Measurements from ENCODE around the gene PSAP. TPM values are rescaled to one million over a fixed set of nuclear protein-coding genes. Genes with fewer than 3 reads are reported as not detected.

PSAP gene
- total RNA-seq, 2 donors from 2014 or later: 1,145 to 1,486 TPM

- Histone ChIP-seq H3K27ac (no peak overlapping the region), H3K4me3 (no peak overlapping the region), H3K36me3 (no peaks in the 10 kb centered on the region), H3K4me1 (peaks cover 0 to 33% of the 10 kb centered on the region in 2 donors), H3K9me3 (no peaks in the 10 kb centered on the region), H3K27me3 (no peaks in the 10 kb centered on the region)
- no peak for DNase-seq (ENCODE audit: low spot score)
- TF ChIP-seq CTCF (IDR thresholded peaks at IDR 0.05): no peak
Observed at GRCh38 chr10:71777213-71777985, 73.7 kb downstream of the PSAP start.

GRCh38 chr10:71776481-71776925 lies 74.5 kb downstream of the PSAP start:
- Histone ChIP-seq H3K4me1 (peaks cover 0 to 42% of the 10 kb centered on the region in 2 donors), H3K27ac (no peak overlapping the region), H3K4me3 (no peak overlapping the region), H3K27me3 (no peaks in the 10 kb centered on the region), H3K36me3 (no peaks in the 10 kb centered on the region), H3K9me3 (no peaks in the 10 kb centered on the region)
- no peak for DNase-seq (ENCODE audit: low spot score)
- TF ChIP-seq CTCF (IDR thresholded peaks at IDR 0.05): no peak

- H3K27ac ChIP-seq: no peak overlapping the region
Observed at GRCh38 chr10:71774916-71775702, 75.9 kb downstream of the PSAP start.

GRCh38 chr10:71773221-71773971 lies 77.7 kb downstream of the PSAP start, which contains the start of gene VSIR:
TSS of gene VSIR (minus strand) at chr10:71773520. CDS start at chr10:71773439, 81 bp downstream.
- H3K27ac ChIP-seq: peak within 1 kb of the TSS; percentile 91 to 93
- H3K27me3 ChIP-seq: no peaks in the 10 kb centered on the region
- H3K4me3 ChIP-seq: peak within 1 kb of the TSS; percentile 69 to 87
- peak; percentile 89 for DNase-seq (ENCODE audit: low spot score)
- H3K9me3 ChIP-seq: no peaks in the 10 kb centered on the region
- peaks cover 3 to 73% of the 10 kb centered on the region in 2 donors for H3K4me1 ChIP-seq
- peak; percentile 88 to 97 for TF ChIP-seq CTCF (IDR thresholded peaks at IDR 0.05)
- H3K36me3 ChIP-seq: no peaks in the 10 kb centered on the region

More at GRCh38 chr10:71774916-71775702, 75.9 kb downstream of the PSAP start:
- Histone ChIP-seq H3K9me3 (no peaks in the 10 kb centered on the region), H3K36me3 (no peaks in the 10 kb centered on the region), H3K4me1 (peaks cover 3 to 56% of the 10 kb centered on the region in 2 donors), H3K4me3 (no peak overlapping the region), H3K27me3 (no peaks in the 10 kb centered on the region)
- peak; percentile 69 for DNase-seq (ENCODE audit: low spot score)
- no peak for TF ChIP-seq CTCF (IDR thresholded peaks at IDR 0.05)

GRCh38 chr10:71772832-71773220 lies 78.2 kb downstream of the PSAP start:
- TF ChIP-seq CTCF (IDR thresholded peaks at IDR 0.05): no peak
- H3K27me3 ChIP-seq: no peaks in the 10 kb centered on the region
- peaks cover 3 to 79% of the 10 kb centered on the region in 2 donors for H3K4me1 ChIP-seq
- peak overlapping the region; percentile 69 to 87 for H3K4me3 ChIP-seq
- H3K9me3 ChIP-seq: no peaks in the 10 kb centered on the region
- H3K36me3 ChIP-seq: no peaks in the 10 kb centered on the region
- H3K27ac ChIP-seq: peak overlapping the region; percentile 91 to 93
- DNase-seq (ENCODE audit: low spot score): no peak

Measured in right atrium auricular region (tissue), 2 donors.